Transverse colon (tissue), 4 donors: ENCODE results near the gene KCNE5.

Source experiments
- EP300 ChIP-seq: sonication (generic); formaldehyde crosslinking; IDR thresholded peaks from one replicate; pipeline ENCODE4 v1.6.1; 2017; ENCODE audit warnings: antibody characterized with exemption, low read depth
- POLR2AphosphoS5 ChIP-seq, 3 donors: sonication (generic); formaldehyde crosslinking; IDR thresholded peaks; one replicate each; pipeline ENCODE4 v1.6.1; 2016; ENCODE audit warnings: antibody characterized with exemption in 3 of 3
- TF ChIP-seq, protein P1 (sequence below), 5 experiments: fragments of 200-600 bp in 3 of 5; fragments of 450-650 bp in 2 of 5; sonication (generic) in 3 of 5; IDR thresholded peaks; 1 replicate in 2 of 5; 2 replicates in 3 of 5; pipeline ENCODE4 v1.5.1; 2016 to 2017; ENCODE audit warnings: antibody characterized with exemption in 5 of 5, inconsistent platforms in 3 of 5, mild to moderate bottlenecking in 2 of 5, moderate library complexity in 1 of 5

DNA sequence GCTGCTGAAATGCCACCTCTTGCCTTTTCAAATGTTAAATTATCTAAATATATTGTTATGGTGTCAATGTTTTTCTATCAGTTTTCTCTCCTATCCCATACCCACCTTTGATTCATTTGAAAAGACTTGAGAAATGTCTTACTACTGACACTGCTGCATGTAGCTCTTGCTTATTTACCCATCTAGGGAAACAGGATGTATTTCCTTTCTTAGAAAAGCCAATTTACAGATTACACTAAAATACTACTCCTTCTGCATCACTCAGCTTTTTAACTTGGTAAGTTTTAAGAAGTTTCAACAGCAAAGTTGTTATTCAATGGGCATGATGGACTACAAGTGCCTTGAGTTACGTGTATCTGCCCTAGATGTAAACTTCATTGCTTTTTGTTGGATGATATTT is 13.2 kb upstream of the KCNE5 start:
- TF ChIP-seq, protein P1, sequence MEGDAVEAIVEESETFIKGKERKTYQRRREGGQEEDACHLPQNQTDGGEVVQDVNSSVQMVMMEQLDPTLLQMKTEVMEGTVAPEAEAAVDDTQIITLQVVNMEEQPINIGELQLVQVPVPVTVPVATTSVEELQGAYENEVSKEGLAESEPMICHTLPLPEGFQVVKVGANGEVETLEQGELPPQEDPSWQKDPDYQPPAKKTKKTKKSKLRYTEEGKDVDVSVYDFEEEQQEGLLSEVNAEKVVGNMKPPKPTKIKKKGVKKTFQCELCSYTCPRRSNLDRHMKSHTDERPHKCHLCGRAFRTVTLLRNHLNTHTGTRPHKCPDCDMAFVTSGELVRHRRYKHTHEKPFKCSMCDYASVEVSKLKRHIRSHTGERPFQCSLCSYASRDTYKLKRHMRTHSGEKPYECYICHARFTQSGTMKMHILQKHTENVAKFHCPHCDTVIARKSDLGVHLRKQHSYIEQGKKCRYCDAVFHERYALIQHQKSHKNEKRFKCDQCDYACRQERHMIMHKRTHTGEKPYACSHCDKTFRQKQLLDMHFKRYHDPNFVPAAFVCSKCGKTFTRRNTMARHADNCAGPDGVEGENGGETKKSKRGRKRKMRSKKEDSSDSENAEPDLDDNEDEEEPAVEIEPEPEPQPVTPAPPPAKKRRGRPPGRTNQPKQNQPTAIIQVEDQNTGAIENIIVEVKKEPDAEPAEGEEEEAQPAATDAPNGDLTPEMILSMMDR (IDR thresholded peaks at IDR 0.05) = no peak
- TF ChIP-seq POLR2AphosphoS5 (IDR thresholded peaks at IDR 0.05) (no peak), EP300 (no peak)
